ENCODE data around the gene INF2. TPM values are rescaled to one million over a fixed set of nuclear protein-coding genes. Genes with fewer than 3 reads are reported as not detected.

INF2 gene
- total RNA-seq, 2 donors from 2014 or later: 21.9 to 43.5 TPM

- no peak for DNase-seq (ENCODE audit: low spot score)
- Histone ChIP-seq H3K27me3 (no peaks in the 10 kb centered on the region), H3K9me3 (no peaks in the 10 kb centered on the region), H3K27ac (peak overlapping the region; percentile 14 to 61), H3K36me3 (no peaks in the 10 kb centered on the region), H3K4me3 (no peak overlapping the region), H3K4me1 (peaks cover 0 to 96% of the 10 kb centered on the region in 2 donors)
- no peak for TF ChIP-seq CTCF (IDR thresholded peaks at IDR 0.05)
These were observed 7.4 kb downstream of the INF2 start for GRCh38 chr14:104696671-104697316.

GRCh38 chr14:104697317-104697703 is 7.9 kb downstream of the INF2 start:
- no peak for TF ChIP-seq CTCF (IDR thresholded peaks at IDR 0.05)
- Histone ChIP-seq H3K4me3 (no peak overlapping the region), H3K36me3 (peaks cover 3% of the 10 kb centered on the region), H3K27ac (peak overlapping the region; percentile 14 to 61), H3K4me1 (peaks cover 0 to 93% of the 10 kb centered on the region in 2 donors), H3K27me3 (no peaks in the 10 kb centered on the region), H3K9me3 (no peaks in the 10 kb centered on the region)
- DNase-seq (ENCODE audit: low spot score): no peak

- no peak for TF ChIP-seq CTCF (IDR thresholded peaks at IDR 0.05)
- H3K36me3 ChIP-seq: peaks cover 10% of the 10 kb centered on the region
- no peaks in the 10 kb centered on the region for H3K27me3 ChIP-seq
- H3K9me3 ChIP-seq: no peaks in the 10 kb centered on the region
- no peak for DNase-seq (ENCODE audit: low spot score)
- peak overlapping the region; percentile 48 to 61 for H3K27ac ChIP-seq
- peak overlapping the region in 1 of 2 donors; percentile 34 for H3K4me3 ChIP-seq
- peaks cover 0 to 86% of the 10 kb centered on the region in 2 donors for H3K4me1 ChIP-seq
These were observed 8.6 kb downstream of the INF2 start for GRCh38 chr14:104697892-104698583.

GRCh38 chr14:104698688-104699425 is 9.4 kb downstream of the INF2 start:
- TF ChIP-seq CTCF (IDR thresholded peaks at IDR 0.05): no peak
- peak overlapping the region; percentile 48 to 61 for H3K27ac ChIP-seq
- H3K4me3 ChIP-seq: peak overlapping the region in 1 of 2 donors; percentile 34

GRCh38 chr14:104699426-104699748 is 10.0 kb downstream of the INF2 start:
- no peak for DNase-seq (ENCODE audit: low spot score)
- no peak for TF ChIP-seq CTCF (IDR thresholded peaks at IDR 0.05)
- Histone ChIP-seq H3K27me3 (no peaks in the 10 kb centered on the region), H3K27ac (peak overlapping the region; percentile 20 to 61), H3K4me3 (peak overlapping the region in 1 of 2 donors; percentile 34), H3K4me1 (peaks cover 0 to 73% of the 10 kb centered on the region in 2 donors), H3K36me3 (peaks cover 23% of the 10 kb centered on the region), H3K9me3 (no peaks in the 10 kb centered on the region)

More at GRCh38 chr14:104698688-104699425, 9.4 kb downstream of the INF2 start:
- Histone ChIP-seq H3K4me1 (peaks cover 0 to 78% of the 10 kb centered on the region in 2 donors), H3K27me3 (no peaks in the 10 kb centered on the region), H3K9me3 (no peaks in the 10 kb centered on the region), H3K36me3 (peaks cover 17% of the 10 kb centered on the region)
- no peak for DNase-seq (ENCODE audit: low spot score)
